NCI-H748 treated with DMSO at 0.1 percent for 48 hours (cell line): ENCODE data around the gene UTS2R.
A peak's percentile ranks its signal among the peaks of the same experiment; 100 is the strongest.
"Not testable (repeated sequence)": the region's sequence is repeated elsewhere in the genome, so short reads cannot be mapped to it uniquely, and the experiment has no call there.

Source experiments
- DNase-seq: peaks from one replicate; lab custom pipeline; 2025; lab: John Stamatoyannopoulos, UW

Gene UTS2R

GRCh38 chr17:82408288-82408937 is 36.8 kb downstream of the UTS2R start:
- DNase-seq, result no peak

GRCh38 chr17:82408938-82409318 is 37.4 kb downstream of the UTS2R start:
- DNase-seq, result no peak

- DNase-seq, result no peak
Observed at GRCh38 chr17:82410014-82410716, 38.6 kb downstream of the UTS2R start.

- DNase-seq, result no peak
Observed at GRCh38 chr17:82411396-82412053, 40.0 kb downstream of the UTS2R start.

GRCh38 chr17:82412081-82412480 is 40.5 kb downstream of the UTS2R start:
- not testable (repeated sequence) for DNase-seq

GRCh38 chr17:82412535-82413520 is 41.3 kb downstream of the UTS2R start:
- DNase-seq, result no peak

- DNase-seq, result peak; percentile 5
Observed at GRCh38 chr17:82414548-82415281, 43.1 kb downstream of the UTS2R start.

- no peak for DNase-seq
Observed at GRCh38 chr17:82415336-82415735, 43.8 kb downstream of the UTS2R start.

- no peak for DNase-seq
Observed at GRCh38 chr17:82415786-82416185, 44.2 kb downstream of the UTS2R start.

GRCh38 chr17:82416264-82416663 is 44.7 kb downstream of the UTS2R start:
- no peak for DNase-seq

GRCh38 chr17:82416771-82417170 is 45.2 kb downstream of the UTS2R start:
- no peak for DNase-seq

GRCh38 chr17:82418001-82418986 is 46.7 kb downstream of the UTS2R start, which contains the start of the genes HEXD and OGFOD3:
HEXD (plus strand) TSS chr17:82418347; CDS start chr17:82419800, 1,453 bp downstream.
OGFOD3 (minus strand) TSS chr17:82418586; CDS start chr17:82418485, 101 bp downstream.
- DNase-seq, result peak; percentile 73

GRCh38 chr17:82419540-82419939 is 48.0 kb downstream of the UTS2R start:
- no peak for DNase-seq

- DNase-seq, result no peak
Observed at GRCh38 chr17:82424001-82424862, 52.7 kb downstream of the UTS2R start.

- no peak for DNase-seq
Observed at GRCh38 chr17:82424863-82425159, 53.2 kb downstream of the UTS2R start.
